ENCODE measurements around the gene KCNQ1. TPM values are rescaled to one million over a fixed set of nuclear protein-coding genes. Genes with fewer than 3 reads are reported as not detected.

The KCNQ1 gene
- total and polyA plus RNA-seq, 9 of the 15 experiments (the other 6 are each of a cell fraction or from before 2014, with no cell fraction given), result 0.44 TPM; not detected in 8

- TF ChIP-seq CBFB (CRISPR knock-in tag; IDR thresholded peaks at IDR 0.05) (no peak; the same call in none of the 2 replicates), TEAD1 (CRISPR knock-in tag; IDR thresholded peaks at IDR 0.05) (peak in 1 of 2 experiments; percentile 91; a peak in 2 of 4 replicates), ZNF408 (CRISPR knock-in tag; IDR thresholded peaks at IDR 0.05; ENCODE audit: low read depth) (no peak), CBX5 (IDR thresholded peaks at IDR 0.05; ENCODE audit: borderline replicate concordance, low read depth) (no peak), ZNF699 (CRISPR knock-in tag; IDR thresholded peaks at IDR 0.05; ENCODE audit: insufficient replicate concordance) (no peak), ZNF584 (CRISPR knock-in tag; IDR thresholded peaks at IDR 0.05; ENCODE audit: low read depth) (peak; percentile 49; the same call in 1 of the 2 replicates), SMARCA5 (IDR thresholded peaks at IDR 0.05) (no peak), HOMEZ (CRISPR knock-in tag; IDR thresholded peaks at IDR 0.05) (0 out of 2 replicates have a peak, but pooled peaks have one; percentile 85), ZNF407 (IDR thresholded peaks at IDR 0.05; ENCODE audit: low read depth) (no peak), ETV5 (CRISPR knock-in tag; IDR thresholded peaks at IDR 0.05; ENCODE audit: low read depth) (peak; percentile 95), ETS2 (tag; IDR thresholded peaks at IDR 0.05; ENCODE audit: borderline replicate concordance, poor library complexity, severe bottlenecking) (no peak), RBM34 (IDR thresholded peaks at IDR 0.05; ENCODE audit: borderline replicate concordance, insufficient read depth, low read length) (no peak), DMBX1 (CRISPR knock-in tag; IDR thresholded peaks at IDR 0.05; ENCODE audit: borderline replicate concordance) (peak; percentile 30; the same call in 1 of the 2 replicates), ZC3H4 (CRISPR knock-in tag; IDR thresholded peaks at IDR 0.05; ENCODE audit: borderline replicate concordance) (no peak), SRSF3 (IDR thresholded peaks at IDR 0.05; ENCODE audit: insufficient read depth, low read length) (no peak)
These were observed 44.6 kb upstream of the KCNQ1 start, which contains the start of gene TSSC4 (continued) for GRCh38 chr11:2400069-2400761.
